GM18526 (cell line): ENCODE measurements around the gene PTPRE.

ENCODE experiments used
- POLR2A ChIP-seq: IDR thresholded peaks from 3 replicates; pipeline ENCODE4 v1.6.1; 2011; ENCODE audit not compliant: insufficient read length; ENCODE audit errors: extremely low read depth

PTPRE gene

DNA sequence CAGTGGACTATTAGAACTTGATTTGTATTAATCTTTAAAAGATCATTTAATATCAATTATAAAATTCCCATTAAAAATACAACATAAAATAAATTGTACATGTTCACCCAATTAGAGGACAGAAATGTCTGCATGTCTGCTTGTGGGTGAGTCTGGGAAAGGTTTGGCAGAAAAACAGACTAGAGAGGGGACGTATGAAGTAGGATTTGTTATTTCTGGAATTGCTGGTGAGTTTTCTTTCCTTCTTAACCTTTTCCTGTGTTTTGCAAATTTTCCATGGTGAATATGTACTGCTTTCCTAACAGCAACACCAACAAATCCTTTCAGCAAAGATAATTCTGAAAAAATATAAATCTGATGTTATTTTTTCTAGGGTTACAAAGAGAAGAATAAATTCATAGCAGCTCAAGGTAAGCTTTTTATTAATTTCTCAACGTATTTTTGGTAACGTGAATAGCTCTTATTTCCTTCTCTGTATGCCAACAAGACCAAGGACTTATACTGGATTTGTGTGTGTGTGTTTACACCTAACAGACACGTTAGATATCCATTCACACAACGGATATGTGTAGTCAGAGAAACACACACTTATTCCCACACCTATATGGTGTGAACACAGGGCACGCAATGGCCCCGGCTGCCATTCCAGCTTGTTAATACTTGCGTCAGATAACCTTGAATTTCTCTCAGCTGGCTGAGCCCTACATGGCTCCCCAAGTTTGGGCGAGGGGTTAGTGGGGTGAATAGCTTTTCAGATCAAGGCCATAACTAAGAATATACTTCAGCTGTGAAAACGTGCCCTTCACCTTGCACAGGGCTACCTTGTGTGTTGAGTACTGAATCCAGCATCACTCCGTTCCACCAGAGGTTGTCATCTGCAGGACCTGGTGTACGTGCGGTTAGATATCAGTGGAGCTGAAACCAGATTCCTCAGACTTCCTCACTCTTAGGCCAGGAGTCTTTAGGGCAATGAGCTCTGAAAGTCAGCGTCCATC lies 154.7 kb downstream of the PTPRE start:
- TF ChIP-seq POLR2A, result no peak

DNA sequence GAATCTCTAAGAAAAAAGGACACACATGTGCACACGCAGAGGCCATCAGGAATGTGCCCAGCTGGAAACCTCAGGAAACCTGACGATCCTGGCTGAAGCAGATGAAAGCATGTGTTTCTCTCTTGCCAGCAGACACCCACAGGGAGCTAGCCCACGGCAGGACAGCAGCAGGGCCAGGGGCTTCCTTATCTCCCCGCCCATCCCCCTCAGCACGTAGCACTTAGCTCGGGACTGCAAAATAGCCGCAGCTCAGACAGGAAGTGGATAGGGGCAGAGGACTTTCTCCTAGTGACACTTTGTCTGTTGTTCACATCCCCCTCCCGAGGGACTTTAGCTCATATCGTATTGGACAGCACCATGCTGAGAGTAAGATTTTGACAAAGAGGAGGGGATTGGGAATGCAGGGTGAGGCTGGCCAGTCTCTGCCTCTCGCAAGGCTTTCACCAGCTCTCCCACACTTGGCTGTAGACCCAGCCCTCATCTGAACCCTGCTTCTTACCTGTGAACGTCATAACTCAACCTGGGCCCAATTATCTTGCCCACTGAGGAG lies 155.5 kb downstream of the PTPRE start:
- TF ChIP-seq POLR2A, result no peak

DNA sequence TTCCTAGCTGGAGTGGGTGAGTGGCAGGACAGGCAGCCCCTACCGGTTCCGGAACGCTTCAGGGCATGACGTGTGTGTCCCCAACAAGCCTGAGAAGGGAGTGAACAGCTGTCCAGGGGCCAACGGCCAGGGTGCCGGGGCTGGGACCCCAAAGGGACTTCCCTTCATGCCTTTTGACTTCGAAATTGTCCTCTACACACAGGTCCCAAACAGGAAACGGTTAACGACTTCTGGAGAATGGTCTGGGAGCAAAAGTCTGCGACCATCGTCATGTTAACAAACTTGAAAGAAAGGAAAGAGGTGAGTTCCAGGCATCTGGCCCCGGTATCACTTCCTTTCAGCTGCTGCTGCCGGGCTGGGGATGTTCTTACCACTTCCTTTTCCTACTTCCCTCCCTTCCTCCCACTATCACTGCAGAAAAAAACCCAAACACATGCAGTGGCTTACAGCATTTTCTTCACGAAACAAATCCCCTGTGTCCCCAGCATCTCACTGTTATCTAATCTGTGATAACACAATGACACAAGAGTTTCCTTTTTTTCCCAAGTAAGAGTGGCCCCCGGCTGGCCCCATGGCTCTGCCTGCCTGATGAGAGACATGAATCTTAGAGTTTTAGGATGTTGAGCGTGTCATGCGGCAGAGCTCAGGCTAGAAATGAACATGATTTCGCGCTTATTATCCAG lies 156.1 kb downstream of the PTPRE start:
- no peak for TF ChIP-seq POLR2A

DNA sequence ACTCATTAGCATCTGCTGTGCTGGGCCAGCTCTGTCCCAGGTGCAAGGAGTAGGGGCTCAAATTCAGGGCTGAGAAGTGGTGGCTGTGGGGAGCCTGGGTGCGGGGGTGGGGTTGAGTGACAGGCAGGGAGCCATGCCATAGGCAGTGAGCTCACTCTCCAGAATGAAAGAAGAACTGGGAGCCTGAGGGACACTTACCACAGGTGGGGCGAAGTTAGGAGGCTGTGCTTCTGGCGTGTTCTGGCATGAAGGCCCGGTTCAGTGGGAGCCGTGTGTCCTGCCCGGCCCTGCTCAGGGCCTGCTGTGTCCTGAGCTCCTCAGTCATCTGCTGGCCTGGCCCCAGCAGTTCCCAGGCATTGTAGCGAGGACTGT lies 156.8 kb downstream of the PTPRE start:
- TF ChIP-seq POLR2A, result no peak

DNA sequence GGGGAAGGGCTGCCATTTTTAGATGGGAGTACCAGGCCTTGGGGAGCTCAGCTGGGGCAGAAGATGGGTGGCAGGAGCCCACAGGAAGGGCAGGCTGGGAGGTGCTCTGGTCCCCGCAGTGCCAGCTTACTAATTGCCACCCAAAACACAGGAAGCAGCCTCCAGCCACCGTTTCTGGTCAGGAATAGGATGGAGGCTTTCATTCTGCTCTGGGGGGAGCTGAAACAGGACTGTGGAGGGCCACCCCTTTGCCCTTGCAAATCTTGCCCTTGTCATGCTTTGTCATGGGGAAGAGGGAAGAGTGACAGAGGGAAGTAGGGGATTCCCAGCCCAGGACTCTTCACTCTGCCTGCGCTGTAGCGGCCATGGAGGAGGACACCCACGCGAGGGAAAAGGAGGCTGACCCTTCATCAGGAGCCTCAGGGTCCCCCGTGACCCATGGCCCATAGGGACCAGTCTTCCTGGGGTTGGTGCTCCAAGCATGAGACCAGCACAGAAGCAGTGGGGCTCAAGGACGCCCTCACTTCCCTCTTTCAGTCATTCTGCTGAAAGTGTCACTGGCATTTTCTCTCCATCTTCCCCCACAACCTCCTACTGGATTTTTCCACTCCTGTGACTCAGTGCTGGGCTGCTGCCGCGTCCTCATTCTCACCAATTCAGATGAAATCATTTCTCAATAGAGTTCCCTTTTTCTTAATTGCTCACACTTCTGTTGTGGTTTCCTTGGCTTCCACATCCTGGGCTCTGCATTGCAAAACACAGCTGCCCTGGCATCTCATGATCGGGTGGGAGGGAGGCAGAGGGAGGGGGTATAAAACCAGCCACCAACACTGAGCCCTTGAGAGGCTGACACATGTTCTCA lies 157.4 kb downstream of the PTPRE start:
- TF ChIP-seq POLR2A, result no peak

DNA sequence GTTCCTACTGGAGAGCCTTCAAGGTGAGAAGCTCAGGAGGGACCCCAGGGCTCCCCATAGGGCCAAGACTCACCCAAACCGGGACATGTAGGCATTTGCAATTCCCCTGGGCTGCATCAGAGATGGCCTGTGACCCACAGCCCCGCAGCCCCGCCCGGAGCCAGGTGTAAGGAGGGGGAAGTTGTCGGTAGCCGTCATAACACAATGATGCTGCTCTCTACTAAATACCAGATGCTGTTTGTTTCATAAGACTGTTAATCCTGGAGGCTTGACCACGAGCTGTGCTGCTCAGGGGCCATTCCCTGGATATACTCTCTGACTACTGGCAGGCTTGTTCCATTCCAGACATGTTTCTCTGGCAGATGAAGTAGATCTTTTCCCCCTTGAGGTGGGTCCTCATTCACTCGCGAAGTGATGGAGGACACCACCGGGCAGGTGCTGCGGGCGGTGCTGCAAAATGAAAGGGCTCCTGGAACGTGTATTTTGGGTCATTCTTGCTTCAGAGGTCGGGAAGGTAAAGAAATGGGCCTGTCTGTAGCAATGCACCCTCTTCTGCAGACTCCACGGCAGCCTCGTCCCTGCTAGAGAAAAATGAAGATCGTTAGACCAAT lies 158.2 kb downstream of the PTPRE start:
- no peak for TF ChIP-seq POLR2A

DNA sequence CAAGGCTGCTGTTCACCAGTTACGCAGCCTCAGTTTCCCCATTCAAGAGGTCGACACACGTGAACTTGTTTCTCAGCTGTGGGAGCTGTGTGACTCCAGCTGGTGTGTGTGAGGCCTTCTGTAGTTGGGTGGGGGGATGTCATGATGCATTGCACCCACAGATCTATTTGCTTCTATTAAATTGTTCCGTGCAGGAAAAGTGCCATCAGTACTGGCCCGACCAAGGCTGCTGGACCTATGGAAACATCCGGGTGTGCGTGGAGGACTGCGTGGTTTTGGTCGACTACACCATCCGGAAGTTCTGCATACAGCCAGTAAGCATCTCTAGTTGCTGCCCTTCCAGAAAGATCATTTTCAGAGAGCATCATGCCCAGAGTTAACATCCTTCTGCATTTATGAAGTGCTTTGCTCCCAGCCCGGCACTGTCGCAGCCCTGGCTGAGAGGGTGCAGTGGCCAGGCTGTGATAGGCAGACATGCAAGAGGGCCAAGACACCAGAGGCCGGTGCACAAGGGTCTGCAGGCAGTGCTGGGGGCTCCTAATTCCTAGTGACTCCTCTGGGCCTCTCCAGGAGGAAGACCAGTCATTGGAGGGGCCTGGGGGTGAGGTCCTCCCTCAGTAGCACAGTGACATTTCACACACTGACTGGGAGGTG lies 159.1 kb downstream of the PTPRE start:
- no peak for TF ChIP-seq POLR2A

DNA sequence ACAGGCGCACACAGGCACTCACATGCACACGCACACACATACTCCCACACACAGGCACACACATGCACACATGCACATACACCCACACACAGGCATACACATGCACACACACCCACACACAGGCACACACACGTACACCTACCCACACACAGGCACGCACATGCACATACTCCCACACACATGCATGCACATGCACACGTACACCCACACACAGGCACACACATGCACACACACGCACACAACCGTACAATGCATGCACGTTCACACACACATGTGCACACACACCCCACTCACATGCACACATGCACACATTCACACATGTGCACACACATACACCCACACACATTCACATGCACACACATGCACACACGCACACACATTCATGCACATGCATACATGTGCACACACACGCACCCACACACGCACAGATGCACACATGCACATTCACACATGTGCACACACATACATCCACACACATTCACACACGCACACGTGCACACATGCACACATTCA lies 160.0 kb downstream of the PTPRE start:
- no peak for TF ChIP-seq POLR2A

DNA sequence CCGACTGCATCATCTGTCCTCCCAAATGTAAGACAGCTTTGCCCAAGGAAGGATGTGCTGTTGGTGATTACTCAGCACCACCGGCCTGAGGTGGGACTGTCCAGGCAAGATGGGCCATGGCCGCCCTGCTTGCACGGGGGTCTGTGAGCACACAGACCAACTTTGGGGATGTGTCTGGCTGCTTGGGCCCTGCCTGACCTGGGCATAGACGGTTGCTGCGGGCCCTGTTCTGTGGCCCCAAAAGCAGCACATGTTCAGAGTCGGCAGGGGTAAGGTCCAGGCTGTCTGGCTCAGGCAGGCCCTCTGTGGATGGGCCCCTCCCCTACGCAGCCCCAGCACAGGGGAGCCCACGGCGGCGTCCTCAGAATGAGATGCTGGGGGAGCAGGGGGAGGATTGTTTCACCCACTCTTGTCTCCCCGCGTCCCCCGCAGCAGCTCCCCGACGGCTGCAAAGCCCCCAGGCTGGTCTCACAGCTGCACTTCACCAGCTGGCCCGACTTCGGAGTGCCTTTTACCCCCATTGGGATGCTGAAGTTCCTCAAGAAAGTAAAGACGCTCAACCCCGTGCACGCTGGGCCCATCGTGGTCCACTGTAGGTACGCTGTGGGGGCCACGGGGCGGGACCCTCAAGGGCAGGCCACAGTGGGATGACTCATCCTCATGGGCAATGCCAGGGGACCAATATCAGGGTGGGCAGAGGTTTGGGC lies 160.9 kb downstream of the PTPRE start:
- TF ChIP-seq POLR2A, result no peak

DNA sequence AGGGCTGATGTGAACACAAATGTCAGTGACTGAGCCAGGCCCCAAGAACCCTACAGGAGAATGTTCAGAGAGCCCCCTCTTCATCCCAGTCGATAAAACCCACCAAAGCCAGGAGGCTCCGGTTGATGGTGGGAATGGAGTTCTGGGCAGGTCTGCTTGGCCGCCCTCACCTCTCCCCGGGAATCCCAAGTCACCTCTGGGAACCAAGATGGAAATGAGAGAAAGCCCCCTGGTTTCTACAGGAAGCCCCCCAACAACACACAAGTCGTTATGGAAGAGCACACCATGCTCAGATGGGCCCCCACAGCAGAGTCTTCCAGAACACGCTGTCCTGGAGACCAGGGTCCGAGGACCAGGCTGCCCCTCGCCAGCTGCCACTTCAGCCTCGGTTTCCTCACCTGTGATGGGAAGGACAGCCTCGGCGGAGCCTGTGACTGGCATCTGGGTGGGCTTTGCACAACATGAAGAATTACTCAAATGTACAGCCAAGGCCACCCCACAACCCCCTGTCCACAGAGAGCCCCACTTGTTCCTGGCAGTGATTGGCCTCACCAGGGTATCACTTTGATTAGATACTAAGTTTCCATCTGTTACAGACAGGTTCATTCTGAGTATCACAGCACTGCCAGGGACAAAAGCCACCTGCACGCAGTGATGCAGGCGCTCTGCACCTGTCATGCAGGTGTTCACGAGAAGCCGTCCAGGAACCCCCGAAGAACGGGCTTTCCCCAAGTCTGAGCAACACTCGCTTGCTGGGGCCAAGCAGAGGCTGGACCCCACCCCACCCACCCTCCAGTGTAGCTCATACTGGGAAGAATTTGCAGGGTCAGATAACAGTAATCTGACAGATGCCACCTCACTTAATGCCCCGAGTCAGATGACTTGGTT lies 161.7 kb downstream of the PTPRE start:
- TF ChIP-seq POLR2A, result no peak

DNA sequence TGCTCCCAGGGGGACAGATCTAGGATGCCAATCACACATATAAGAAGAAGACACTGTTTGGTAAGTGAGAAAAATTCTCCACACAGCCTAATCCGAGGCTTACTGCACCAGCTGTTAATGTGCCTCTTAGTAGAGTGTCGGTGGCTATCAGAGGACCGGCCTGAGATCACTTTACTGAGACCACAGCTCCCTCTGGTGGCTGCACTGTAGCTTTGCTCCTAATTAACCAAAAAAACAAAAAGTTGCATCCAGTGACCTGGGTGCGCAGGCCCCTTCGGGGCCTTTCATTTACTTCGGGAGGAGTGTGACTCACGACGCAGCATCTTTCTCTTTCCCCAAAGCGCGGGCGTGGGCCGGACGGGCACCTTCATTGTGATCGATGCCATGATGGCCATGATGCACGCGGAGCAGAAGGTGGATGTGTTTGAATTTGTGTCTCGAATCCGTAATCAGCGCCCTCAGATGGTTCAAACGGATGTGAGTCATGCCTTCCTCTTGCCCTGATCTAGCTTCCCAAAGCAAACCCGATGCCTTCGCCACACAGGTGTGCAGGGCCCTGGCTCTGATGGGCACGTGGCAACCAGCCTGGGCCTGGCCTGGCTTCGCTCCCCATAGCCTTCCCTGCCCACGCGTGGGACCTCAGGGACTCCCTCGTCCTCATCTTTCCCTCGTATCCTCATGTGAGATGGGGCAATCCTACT lies 162.6 kb downstream of the PTPRE start:
- TF ChIP-seq POLR2A, result no peak

DNA sequence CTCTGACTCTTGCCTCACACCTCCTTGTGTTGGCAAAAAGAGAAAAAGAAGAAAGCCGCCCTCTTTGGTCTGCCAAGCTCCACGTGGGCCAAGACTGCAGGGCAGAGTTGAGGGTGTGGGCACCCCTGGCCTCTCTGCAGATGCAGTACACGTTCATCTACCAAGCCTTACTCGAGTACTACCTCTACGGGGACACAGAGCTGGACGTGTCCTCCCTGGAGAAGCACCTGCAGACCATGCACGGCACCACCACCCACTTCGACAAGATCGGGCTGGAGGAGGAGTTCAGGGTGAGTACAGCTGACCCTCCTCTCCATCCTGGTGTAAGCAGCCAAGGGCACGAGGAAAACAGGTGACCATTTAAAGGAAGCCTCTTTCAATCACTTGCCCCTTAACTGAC lies 163.3 kb downstream of the PTPRE start:
- no peak for TF ChIP-seq POLR2A
